Spleen (tissue), 11 donors: ENCODE measurements around the gene HAND1. TPM values are rescaled to one million over a fixed set of nuclear protein-coding genes. Genes with fewer than 3 reads are reported as not detected.

Experiments used
- DNase-seq: peaks from one replicate; pipeline ENCODE4 v3.0.0-alpha.2; 2020
- H3K27ac ChIP-seq, 8 donors: fragments of 200-600 bp; sonication (generic) in 7 of 8; 1 replicate in 4 of 8; 2 replicates in 4 of 8; pipeline versions ENCODE4 v1.5.0 to v1.8.0; 2016 to 2021; ENCODE audit warnings: inconsistent platforms in 4 of 8, mild to moderate bottlenecking in 4 of 8, moderate library complexity in 1 of 8
- H3K27me3 ChIP-seq, 7 donors: fragments of 200-600 bp; sonication (generic) in 6 of 7; replicated peaks in 1 of 7; 1 replicate in 4 of 7; 2 replicates in 3 of 7; pipeline versions ENCODE4 v1.5.0 to v1.8.0; 2016 to 2021; ENCODE audit warnings: inconsistent platforms in 3 of 7, mild to moderate bottlenecking in 1 of 7
- H3K36me3 ChIP-seq, 6 donors: fragments of 200-600 bp; sonication (generic) in 5 of 6; 1 replicate in 4 of 6; 2 replicates in 2 of 6; pipeline versions ENCODE4 v1.5.0 to v1.8.0; 2016 to 2021; ENCODE audit warnings: inconsistent platforms in 2 of 6
- H3K4me1 ChIP-seq, 6 donors: fragments of 200-600 bp; sonication (generic) in 5 of 6; 1 replicate in 3 of 6; 2 replicates in 3 of 6; pipeline versions ENCODE4 v1.5.0 to v1.8.0; 2016 to 2021; ENCODE audit warnings: inconsistent platforms in 3 of 6
- H3K4me3 ChIP-seq, 8 donors: fragments of 200-600 bp; sonication (generic) in 7 of 8; 1 replicate in 4 of 8; 2 replicates in 4 of 8; pipeline versions ENCODE4 v1.5.0 to v1.8.0; 2016 to 2021; ENCODE audit warnings: inconsistent platforms in 4 of 8, mild to moderate bottlenecking in 4 of 8, moderate library complexity in 2 of 8
- H3K9me3 ChIP-seq, 8 donors: fragments of 200-600 bp; sonication (generic) in 7 of 8; 1 replicate in 4 of 8; 2 replicates in 4 of 8; pipeline versions ENCODE4 v1.5.0 to v1.8.0; 2016 to 2021; ENCODE audit warnings: inconsistent platforms in 4 of 8
- POLR2A ChIP-seq, 3 donors: fragments of 450-650 bp; IDR thresholded peaks; one replicate each; pipeline ENCODE4 v1.5.1; 2017; ENCODE audit warnings: antibody characterized with exemption in 3 of 3, mild to moderate bottlenecking in 1 of 3
- POLR2AphosphoS5 ChIP-seq, 3 donors: sonication (generic); formaldehyde crosslinking; IDR thresholded peaks; one replicate each; pipeline ENCODE4 v1.5.1; 2017; ENCODE audit warnings: antibody characterized with exemption in 3 of 3
- WGBS, 5 donors: extraction: QIAGEN DNeasy Blood & Tissue Kit in 3 of 5; methylation state at CpG; one replicate each; pipeline versions ENCODE4 v1.1.5 to v1.1.7; 2013 to 2018; 5-methylcytosine and 5-hydroxymethylcytosine counted together
- intact Hi-C: fragments of 100-400 bp; cut with DNase I; formaldehyde crosslinking; loops from one replicate; pipeline ENCODE4 v1.15.0; 2023; ENCODE audit warnings: low total_unique reads
- polyA plus RNA-seq, 3 donors: library from polyadenylated mRNA; stranded (reverse); fragments of 200-250 nt; gene quantifications; one replicate each; pipeline ENCODE4 v1.2.1, GENCODE V29; 2013
- total RNA-seq, 7 donors: library from RNA; depleted of rRNA in 3 of 7; stranded (reverse); fragments of >200 nt in 3 of 7; fragmentation: NEBNext Ultra II Directional in 4 of 7; extraction: Animal tissue kit (Norgen Biotek cat#: 25700) in 4 of 7; gene quantifications; one replicate each; pipeline versions ENCODE4 v1.1.0 to v1.2.1, GENCODE V29; 2016 to 2021
- TF ChIP-seq, protein P1 (sequence below), 11 experiments: fragments of 200-600 bp in 7 of 11; fragments of 450-650 bp in 4 of 11; sonication (generic) in 4 of 11; IDR thresholded peaks in 8 of 11; conservative IDR thresholded peaks in 3 of 11; 1 replicate in 7 of 11; 2 replicates in 4 of 11; pipeline versions ENCODE4 v1.4.0 to v1.8.0; 2016 to 2021; ENCODE audit warnings: antibody characterized with exemption in 11 of 11, inconsistent platforms in 4 of 11, mild to moderate bottlenecking in 1 of 11
- donor health status: healthy with polysubstance abuse.
- donor health status: DM: no; HTN: no; CAD: no; lungs with moderate emphysema.
- donor health status: DM: no; HTN: no; CAD: no.
- donor health status: Bipolar disorder and iron deficiency.
- donor health status: healthy.
- donor health status: DM: no; HTN: no; CAD: no.
- donor health status: DM: yes; HTN: yes; CAD: no.

The HAND1 gene
- total and polyA plus RNA-seq, 10 donors, result not detected

DNA sequence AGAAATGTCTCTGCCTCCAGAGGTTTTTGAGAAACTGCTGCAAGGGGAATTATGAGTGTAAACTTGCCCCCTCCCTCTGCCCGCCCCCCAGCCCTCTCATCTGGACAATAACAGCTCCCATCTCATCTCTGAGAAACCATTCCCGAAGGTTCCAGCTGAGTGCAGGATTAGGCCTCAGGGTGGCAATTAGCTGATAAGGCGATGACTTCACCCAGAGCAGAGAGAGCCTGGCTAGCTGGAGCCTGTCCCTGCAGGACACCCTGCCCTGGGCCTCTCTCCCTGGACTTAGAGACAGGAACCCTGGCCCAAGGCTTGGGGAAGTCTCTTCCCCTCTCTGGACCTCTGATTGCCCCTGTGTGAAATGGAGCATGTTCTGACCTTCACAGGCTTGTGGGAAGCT lies 45.7 kb upstream of the HAND1 start:
- intact Hi-C loops, result no loop called here
- 72 to 87% (median 84%) methylated on average over 3 of the region's 3 CpGs for WGBS, 5 donors
- H3K4me3 ChIP-seq, result no peak overlapping the region
- TF ChIP-seq POLR2A (IDR thresholded peaks at IDR 0.05), result no peak
- no peak for TF ChIP-seq POLR2AphosphoS5 (IDR thresholded peaks at IDR 0.05)
- TF ChIP-seq, protein P1, sequence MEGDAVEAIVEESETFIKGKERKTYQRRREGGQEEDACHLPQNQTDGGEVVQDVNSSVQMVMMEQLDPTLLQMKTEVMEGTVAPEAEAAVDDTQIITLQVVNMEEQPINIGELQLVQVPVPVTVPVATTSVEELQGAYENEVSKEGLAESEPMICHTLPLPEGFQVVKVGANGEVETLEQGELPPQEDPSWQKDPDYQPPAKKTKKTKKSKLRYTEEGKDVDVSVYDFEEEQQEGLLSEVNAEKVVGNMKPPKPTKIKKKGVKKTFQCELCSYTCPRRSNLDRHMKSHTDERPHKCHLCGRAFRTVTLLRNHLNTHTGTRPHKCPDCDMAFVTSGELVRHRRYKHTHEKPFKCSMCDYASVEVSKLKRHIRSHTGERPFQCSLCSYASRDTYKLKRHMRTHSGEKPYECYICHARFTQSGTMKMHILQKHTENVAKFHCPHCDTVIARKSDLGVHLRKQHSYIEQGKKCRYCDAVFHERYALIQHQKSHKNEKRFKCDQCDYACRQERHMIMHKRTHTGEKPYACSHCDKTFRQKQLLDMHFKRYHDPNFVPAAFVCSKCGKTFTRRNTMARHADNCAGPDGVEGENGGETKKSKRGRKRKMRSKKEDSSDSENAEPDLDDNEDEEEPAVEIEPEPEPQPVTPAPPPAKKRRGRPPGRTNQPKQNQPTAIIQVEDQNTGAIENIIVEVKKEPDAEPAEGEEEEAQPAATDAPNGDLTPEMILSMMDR (IDR thresholded peaks at IDR 0.05 in 8 of 11, conservative IDR thresholded peaks at IDR 0.05 in 3 of 11), result no peak
- peaks cover 0 to 7% (median 0%) of the 10 kb centered on the region in 6 donors for H3K4me1 ChIP-seq
- DNase-seq, result no peak
- no peaks in the 10 kb centered on the region for H3K36me3 ChIP-seq
- no peaks in the 10 kb centered on the region for H3K9me3 ChIP-seq
- no peak overlapping the region for H3K27ac ChIP-seq
- peaks cover 0 to 58% (median 28%) of the 10 kb centered on the region in 7 donors for H3K27me3 ChIP-seq

DNA sequence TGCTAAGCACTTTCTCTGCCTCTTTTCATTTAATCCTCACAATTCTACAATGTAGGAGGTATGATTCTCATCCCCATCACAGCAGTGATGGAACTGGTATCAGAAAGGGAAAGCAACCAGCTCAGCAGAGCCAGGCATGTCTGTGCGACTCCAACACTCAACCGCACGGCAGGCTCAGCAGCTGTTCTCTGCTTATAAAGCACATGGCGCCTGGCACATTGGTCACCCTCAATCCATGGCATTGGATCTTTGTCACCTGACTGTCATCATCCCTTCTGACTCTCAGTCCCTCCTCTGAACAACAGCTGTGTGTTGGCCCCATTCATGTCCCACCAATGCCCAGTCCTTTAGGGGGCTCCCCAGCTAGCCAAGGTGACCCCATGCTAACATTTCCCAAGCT lies 45.1 kb upstream of the HAND1 start:
- DNase-seq, result no peak
- peaks cover 0 to 7% (median 0%) of the 10 kb centered on the region in 6 donors for H3K4me1 ChIP-seq
- H3K27me3 ChIP-seq, result peaks cover 0 to 62% (median 29%) of the 10 kb centered on the region in 7 donors
- intact Hi-C loops, result no loop called here
- TF ChIP-seq, protein P1 (IDR thresholded peaks at IDR 0.05 in 8 of 11, conservative IDR thresholded peaks at IDR 0.05 in 3 of 11), result no peak
- no peak for TF ChIP-seq POLR2AphosphoS5 (IDR thresholded peaks at IDR 0.05)
- TF ChIP-seq POLR2A (IDR thresholded peaks at IDR 0.05), result no peak
- no peak overlapping the region for H3K4me3 ChIP-seq
- 83 to 97% (median 90%) methylated on average over 4 of the region's 4 CpGs for WGBS, 5 donors
- H3K36me3 ChIP-seq, result no peaks in the 10 kb centered on the region
- no peaks in the 10 kb centered on the region for H3K9me3 ChIP-seq
- H3K27ac ChIP-seq, result no peak overlapping the region

DNA sequence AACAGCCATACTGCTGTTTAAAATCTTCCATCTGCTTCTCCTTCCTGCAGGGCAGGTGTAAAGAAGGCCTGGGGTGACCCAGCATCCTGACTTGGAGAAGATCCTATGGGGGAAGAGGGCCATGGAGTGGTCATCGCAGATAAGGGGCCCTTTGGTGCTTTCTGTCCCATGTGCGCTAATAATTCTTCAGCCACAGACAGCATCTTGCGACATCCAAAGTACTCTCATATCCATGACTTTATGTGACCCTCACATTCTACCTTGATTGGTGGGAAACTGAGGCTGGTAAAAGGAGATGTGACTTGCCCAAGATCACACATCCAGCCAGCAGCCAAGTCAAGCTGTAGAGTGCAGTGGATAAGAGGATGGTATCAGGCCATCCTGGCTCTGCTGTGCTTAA lies 44.3 kb upstream of the HAND1 start:
- H3K9me3 ChIP-seq, result no peaks in the 10 kb centered on the region
- intact Hi-C loops, result no loop called here
- TF ChIP-seq, protein P1 (IDR thresholded peaks at IDR 0.05 in 8 of 11, conservative IDR thresholded peaks at IDR 0.05 in 3 of 11), result no peak
- no peak for TF ChIP-seq POLR2A (IDR thresholded peaks at IDR 0.05)
- H3K4me3 ChIP-seq, result no peak overlapping the region
- no peak for DNase-seq
- H3K4me1 ChIP-seq, result peaks cover 0 to 7% (median 0%) of the 10 kb centered on the region in 6 donors
- WGBS, 5 donors, result 92 to 97% (median 96%) methylated on average over 3 of the region's 3 CpGs
- no peaks in the 10 kb centered on the region for H3K36me3 ChIP-seq
- no peak overlapping the region for H3K27ac ChIP-seq
- H3K27me3 ChIP-seq, result peaks cover 0 to 62% (median 29%) of the 10 kb centered on the region in 7 donors

DNA sequence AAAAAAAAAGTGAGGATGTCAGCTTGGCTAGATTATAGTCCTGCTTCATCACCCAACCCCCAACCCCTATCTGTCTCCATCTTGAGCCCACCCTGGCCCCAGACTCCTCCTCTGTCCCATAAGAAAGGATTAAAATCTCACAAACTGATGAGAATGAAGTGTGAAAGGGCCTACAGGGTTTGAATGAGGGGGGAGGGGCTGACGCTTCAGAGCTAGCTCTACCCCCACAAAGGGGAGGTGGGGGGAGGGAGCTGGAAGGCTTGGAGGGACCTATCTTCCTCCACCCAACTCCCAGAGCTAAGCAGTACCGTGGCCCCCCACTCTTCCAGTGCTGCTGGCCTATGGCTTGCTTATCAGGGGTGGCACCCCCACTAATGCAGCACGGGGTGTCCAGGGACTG lies 43.7 kb upstream of the HAND1 start:
- no peak for DNase-seq
- no peak for TF ChIP-seq POLR2AphosphoS5 (IDR thresholded peaks at IDR 0.05)
- no peak for TF ChIP-seq POLR2A (IDR thresholded peaks at IDR 0.05)
- TF ChIP-seq, protein P1 (IDR thresholded peaks at IDR 0.05 in 8 of 11, conservative IDR thresholded peaks at IDR 0.05 in 3 of 11), result no peak
- Histone ChIP-seq H3K9me3 (no peaks in the 10 kb centered on the region), H3K4me1 (peaks cover 0 to 7% (median 0%) of the 10 kb centered on the region in 6 donors), H3K27ac (no peak overlapping the region), H3K4me3 (no peak overlapping the region), H3K27me3 (peaks cover 0 to 66% (median 29%) of the 10 kb centered on the region in 7 donors), H3K36me3 (no peaks in the 10 kb centered on the region)
- intact Hi-C loops, result no loop called here
- WGBS, 5 donors, result 38 to 62% (median 59%) methylated on average over 2 to 3 of the region's 3 CpGs
